Glutamatergic neuron (in vitro differentiated cells): ENCODE measurements around the gene TSHZ2. TPM values are rescaled to one million over a fixed set of nuclear protein-coding genes. Genes with fewer than 3 reads are reported as not detected.

ENCODE experiments used
- DNase-seq: peaks from one replicate; pipeline ENCODE4 v3.0.0; 2022
- H3K27ac Mint-ChIP-seq: one replicate; pipeline ENCODE4 v1.8.0; 2020; ENCODE audit warnings: mild to moderate bottlenecking, mixed read lengths, inconsistent platforms; ENCODE audit not compliant: unreplicated experiment
- H3K27me3 Mint-ChIP-seq: one replicate; pipeline ENCODE4 v1.8.0; 2020; ENCODE audit warnings: mild to moderate bottlenecking, moderate library complexity, mixed read lengths, inconsistent platforms; ENCODE audit not compliant: unreplicated experiment
- H3K36me3 Mint-ChIP-seq: one replicate; pipeline ENCODE4 v1.8.0; 2020; ENCODE audit warnings: mild to moderate bottlenecking, mixed read lengths, inconsistent platforms; ENCODE audit not compliant: unreplicated experiment
- H3K4me1 Mint-ChIP-seq: one replicate; pipeline ENCODE4 v1.8.0; 2020; ENCODE audit warnings: mild to moderate bottlenecking, low read depth, mixed read lengths, inconsistent platforms; ENCODE audit not compliant: unreplicated experiment
- H3K4me3 Mint-ChIP-seq: one replicate; pipeline ENCODE4 v1.8.0; 2020; ENCODE audit warnings: mild to moderate bottlenecking, mixed read lengths, inconsistent platforms; ENCODE audit not compliant: unreplicated experiment
- H3K9me3 Mint-ChIP-seq: one replicate; pipeline ENCODE4 v1.8.0; 2020; ENCODE audit warnings: mild to moderate bottlenecking, moderate library complexity, mixed read lengths, inconsistent platforms; ENCODE audit not compliant: unreplicated experiment
- total RNA-seq: library from RNA; stranded (reverse); fragmentation: NEBNext Ultra II Directional; extraction: Animal tissue kit (Norgen Biotek cat#: 25700); gene quantifications from one replicate; pipeline ENCODE4 v1.2.1, GENCODE V29; 2021; ENCODE audit not compliant: unreplicated experiment
- TF ChIP-seq, protein P1 (sequence below): fragments of 200-600 bp; sonication (generic); IDR thresholded peaks from one replicate; pipeline ENCODE4 v1.5.0; 2021; ENCODE audit not compliant: partially characterized antibody, unreplicated experiment

Gene TSHZ2
- total RNA-seq, 1 donor from 2014 or later = 10.0 TPM

DNA sequence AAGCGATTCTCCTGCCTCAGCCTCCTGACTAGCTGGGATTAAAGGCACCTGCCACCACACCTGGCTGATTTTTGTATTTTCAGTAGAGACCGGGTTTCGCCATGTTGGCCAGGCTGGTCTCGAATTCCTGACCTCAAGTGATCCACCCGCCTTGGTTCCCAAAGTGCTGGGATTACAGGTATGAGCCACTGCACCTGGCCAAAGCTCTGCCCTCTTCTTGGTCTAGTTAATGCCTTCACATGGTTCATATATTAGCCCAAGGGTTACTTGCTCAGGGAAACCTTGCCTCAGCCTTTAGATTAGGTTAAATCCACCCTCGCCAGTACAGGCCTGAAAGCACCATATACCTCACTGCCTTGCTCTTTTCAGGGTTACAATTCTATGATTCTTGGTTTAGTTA, 26.1 kb downstream of the TSHZ2 start:
- TF ChIP-seq, protein P1, sequence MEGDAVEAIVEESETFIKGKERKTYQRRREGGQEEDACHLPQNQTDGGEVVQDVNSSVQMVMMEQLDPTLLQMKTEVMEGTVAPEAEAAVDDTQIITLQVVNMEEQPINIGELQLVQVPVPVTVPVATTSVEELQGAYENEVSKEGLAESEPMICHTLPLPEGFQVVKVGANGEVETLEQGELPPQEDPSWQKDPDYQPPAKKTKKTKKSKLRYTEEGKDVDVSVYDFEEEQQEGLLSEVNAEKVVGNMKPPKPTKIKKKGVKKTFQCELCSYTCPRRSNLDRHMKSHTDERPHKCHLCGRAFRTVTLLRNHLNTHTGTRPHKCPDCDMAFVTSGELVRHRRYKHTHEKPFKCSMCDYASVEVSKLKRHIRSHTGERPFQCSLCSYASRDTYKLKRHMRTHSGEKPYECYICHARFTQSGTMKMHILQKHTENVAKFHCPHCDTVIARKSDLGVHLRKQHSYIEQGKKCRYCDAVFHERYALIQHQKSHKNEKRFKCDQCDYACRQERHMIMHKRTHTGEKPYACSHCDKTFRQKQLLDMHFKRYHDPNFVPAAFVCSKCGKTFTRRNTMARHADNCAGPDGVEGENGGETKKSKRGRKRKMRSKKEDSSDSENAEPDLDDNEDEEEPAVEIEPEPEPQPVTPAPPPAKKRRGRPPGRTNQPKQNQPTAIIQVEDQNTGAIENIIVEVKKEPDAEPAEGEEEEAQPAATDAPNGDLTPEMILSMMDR = no peak
- Mint-ChIP-seq H3K36me3 (no peaks in the 10 kb centered on the region), H3K4me1 (peaks cover 22% of the 10 kb centered on the region), H3K27ac (no peak overlapping the region), H3K9me3 (peaks cover 4% of the 10 kb centered on the region), H3K27me3 (peaks cover 3% of the 10 kb centered on the region), H3K4me3 (no peak overlapping the region)
- no peak for DNase-seq

DNA sequence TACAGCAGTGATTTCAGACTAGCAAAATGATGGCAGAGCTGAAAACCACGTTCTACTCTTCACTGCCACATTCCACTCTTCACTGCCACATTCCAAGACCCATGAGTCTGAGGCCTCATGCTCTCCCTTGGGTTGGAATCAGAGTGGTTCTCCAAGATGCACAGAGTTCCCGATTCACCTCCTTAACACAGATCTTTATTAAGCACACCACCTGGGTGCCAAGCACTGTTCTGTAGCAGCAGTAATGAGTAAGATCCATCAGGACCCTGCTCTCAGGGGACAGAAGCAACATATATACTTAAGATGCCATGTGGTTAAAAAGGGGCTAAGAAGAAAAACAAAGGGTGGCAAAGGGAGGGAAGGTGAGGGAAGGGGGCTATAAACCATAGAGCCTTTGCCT, 26.9 kb downstream of the TSHZ2 start:
- H3K27me3 Mint-ChIP-seq = peaks cover 3% of the 10 kb centered on the region
- no peak for DNase-seq
- H3K27ac Mint-ChIP-seq = no peak overlapping the region
- H3K4me1 Mint-ChIP-seq = peaks cover 25% of the 10 kb centered on the region
- no peak overlapping the region for H3K4me3 Mint-ChIP-seq
- no peaks in the 10 kb centered on the region for H3K36me3 Mint-ChIP-seq
- peaks cover 5% of the 10 kb centered on the region for H3K9me3 Mint-ChIP-seq
- TF ChIP-seq, protein P1 = no peak

DNA sequence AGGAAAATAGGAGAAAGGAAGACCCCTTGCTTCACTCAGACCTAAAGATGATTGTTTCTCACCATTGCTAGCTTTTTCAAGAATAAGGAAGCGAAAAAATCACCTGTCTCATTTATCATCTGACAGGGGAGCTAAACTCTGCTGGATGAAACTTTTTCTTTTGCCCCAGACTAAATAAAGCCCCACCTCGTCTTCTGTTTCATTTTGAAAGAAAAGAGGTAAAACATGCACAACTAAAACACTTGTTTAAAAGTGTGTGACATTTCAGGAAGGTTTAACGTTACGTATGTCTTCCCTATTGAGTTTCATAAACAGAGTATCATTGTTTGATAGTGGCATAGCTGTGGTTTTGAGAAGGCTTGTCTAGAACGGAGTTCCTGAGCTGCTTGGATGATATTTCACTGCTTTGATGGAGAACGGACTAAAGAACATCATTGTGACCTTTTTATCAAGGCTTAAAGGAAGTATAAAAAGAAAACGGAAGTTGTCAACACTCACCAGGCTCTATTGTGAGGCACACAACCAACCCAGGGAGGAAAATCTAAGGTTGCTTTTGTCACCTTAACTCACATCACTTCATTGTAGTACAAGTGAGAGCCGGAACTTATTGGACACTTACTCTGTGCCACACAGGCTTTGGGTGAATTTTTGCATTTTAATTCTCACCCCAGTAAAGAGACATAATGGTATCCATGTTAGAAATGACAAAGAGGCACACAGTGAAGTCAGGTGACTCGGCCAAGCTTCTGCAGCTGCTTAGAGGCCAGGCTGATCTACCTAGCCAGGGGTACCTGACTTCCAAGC, 29.5 kb downstream of the TSHZ2 start:
- Mint-ChIP-seq H3K4me1 (peaks cover 25% of the 10 kb centered on the region), H3K36me3 (no peaks in the 10 kb centered on the region), H3K4me3 (no peak overlapping the region), H3K27me3 (peaks cover 3% of the 10 kb centered on the region), H3K9me3 (peaks cover 1% of the 10 kb centered on the region), H3K27ac (no peak overlapping the region)
- TF ChIP-seq, protein P1 = no peak
- DNase-seq = no peak

DNA sequence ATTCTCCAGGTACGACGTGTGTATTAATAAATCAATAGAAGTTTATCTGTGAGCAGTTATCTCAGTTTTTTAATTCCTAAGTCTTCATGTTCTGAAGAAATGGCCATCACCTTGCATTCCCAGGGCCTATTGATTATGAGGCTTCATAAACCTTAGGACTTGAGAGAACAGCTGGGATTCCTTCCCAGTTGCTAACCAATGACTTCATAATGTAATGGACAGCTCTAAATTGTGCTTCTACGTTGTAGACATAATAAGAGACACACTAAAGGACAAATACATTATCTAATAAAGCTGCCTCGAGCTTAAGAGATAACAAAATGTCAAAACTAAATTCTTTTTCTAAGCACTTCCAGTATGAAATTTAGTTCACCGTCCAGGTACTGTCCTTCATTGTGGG, 30.6 kb downstream of the TSHZ2 start:
- H3K9me3 Mint-ChIP-seq = peaks cover 1% of the 10 kb centered on the region
- H3K4me3 Mint-ChIP-seq = no peak overlapping the region
- no peak overlapping the region for H3K27ac Mint-ChIP-seq
- peaks cover 3% of the 10 kb centered on the region for H3K27me3 Mint-ChIP-seq
- DNase-seq = no peak
- TF ChIP-seq, protein P1 = no peak
- H3K36me3 Mint-ChIP-seq = no peaks in the 10 kb centered on the region
- peaks cover 23% of the 10 kb centered on the region for H3K4me1 Mint-ChIP-seq

DNA sequence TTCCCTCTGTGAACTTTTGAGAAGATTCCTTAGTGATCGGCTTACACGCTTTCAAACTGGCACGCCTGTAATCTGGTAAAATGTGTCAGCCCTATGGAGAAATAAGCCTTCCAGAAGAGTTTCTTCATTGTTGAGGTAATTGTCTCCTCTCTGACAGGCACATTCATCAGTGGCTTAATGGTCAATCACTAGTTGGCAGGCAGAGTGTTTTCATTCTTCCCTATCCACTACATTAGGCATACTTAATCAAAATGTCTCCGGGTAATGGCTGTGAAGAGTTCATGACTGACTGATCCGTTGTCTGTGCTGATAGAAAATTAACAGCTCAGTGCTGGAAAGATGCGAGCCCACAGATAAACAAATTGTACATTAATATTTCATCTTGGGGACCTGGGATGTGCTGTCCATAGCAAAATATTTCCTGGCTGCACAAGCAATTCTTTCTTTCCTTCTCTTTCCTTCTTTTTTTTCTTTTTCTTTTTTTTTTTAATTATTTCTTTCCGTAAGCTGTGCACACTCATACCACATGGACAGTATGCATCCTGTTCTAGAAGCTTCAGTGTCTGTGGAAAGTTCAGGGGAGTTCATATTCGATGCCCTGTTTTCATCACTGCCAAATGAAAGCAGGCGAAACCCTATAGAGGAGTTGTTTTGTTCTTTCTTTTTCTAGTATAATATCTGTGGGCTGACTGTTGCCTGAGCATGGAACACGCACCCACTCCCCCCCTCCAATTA, 31.4 kb downstream of the TSHZ2 start:
- Mint-ChIP-seq H3K27ac (no peak overlapping the region), H3K4me1 (peaks cover 23% of the 10 kb centered on the region), H3K9me3 (peaks cover 1% of the 10 kb centered on the region), H3K4me3 (no peak overlapping the region), H3K36me3 (no peaks in the 10 kb centered on the region), H3K27me3 (peaks cover 2% of the 10 kb centered on the region)
- TF ChIP-seq, protein P1 = no peak
- DNase-seq = no peak
